Measurements from ENCODE around the gene CNN1. TPM values are rescaled to one million over a fixed set of nuclear protein-coding genes. Genes with fewer than 3 reads are reported as not detected.

The CNN1 gene
- total RNA-seq, 2 donors from 2014 or later = 12.8 to 16.2 TPM

DNA sequence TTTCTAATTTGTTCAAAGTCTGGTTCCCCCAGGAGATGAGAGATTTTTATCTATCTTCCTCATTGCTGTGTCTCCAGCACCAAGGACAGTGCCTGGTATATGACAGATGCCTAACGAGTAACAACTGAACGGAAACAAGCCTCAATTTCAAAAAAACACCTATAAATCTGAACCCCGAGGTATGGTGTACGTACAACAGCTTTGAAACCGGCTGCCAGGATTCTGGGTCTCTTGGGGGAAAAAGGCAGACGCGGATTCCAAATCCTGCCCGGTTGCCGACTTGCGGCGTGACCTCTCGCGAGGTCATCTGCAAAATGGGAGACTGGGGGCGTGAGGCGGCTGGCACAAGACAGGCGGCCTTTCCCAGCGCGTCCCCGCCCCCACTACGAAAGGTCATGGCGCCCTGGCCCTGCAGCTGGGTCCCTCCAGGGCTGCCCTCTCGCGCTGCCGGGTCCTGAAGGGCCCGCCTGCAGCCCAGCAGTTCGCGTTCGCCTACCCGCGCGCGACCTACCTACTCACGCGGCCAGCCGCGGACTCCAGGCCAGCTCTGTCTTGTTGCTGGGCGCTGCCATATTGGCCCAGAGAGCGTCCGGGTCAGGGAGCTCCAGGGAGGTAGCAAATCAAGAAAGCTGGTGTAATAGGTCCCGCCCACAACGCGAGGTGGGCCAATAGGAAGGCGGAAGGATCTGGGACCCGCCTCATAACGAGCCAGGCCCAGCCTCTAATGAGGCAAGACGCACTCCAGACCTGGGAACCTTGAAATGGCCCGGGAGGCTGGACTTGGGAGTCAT is 9.9 kb upstream of the CNN1 start, which contains the start of gene ECSIT:
Gene ECSIT (minus strand): TSS at position 584 of the 791 bp plus-strand sequence. CDS start 9,964 bp downstream, outside the sequence.
- WGBS, 2 experiments (ENCODE audit: insufficient coverage in 1 of 2, insufficient read length in 1 of 2) = 0 to 1% methylated on average over 27 to 47 of the region's 47 CpGs
- TF ChIP-seq, protein P1, sequence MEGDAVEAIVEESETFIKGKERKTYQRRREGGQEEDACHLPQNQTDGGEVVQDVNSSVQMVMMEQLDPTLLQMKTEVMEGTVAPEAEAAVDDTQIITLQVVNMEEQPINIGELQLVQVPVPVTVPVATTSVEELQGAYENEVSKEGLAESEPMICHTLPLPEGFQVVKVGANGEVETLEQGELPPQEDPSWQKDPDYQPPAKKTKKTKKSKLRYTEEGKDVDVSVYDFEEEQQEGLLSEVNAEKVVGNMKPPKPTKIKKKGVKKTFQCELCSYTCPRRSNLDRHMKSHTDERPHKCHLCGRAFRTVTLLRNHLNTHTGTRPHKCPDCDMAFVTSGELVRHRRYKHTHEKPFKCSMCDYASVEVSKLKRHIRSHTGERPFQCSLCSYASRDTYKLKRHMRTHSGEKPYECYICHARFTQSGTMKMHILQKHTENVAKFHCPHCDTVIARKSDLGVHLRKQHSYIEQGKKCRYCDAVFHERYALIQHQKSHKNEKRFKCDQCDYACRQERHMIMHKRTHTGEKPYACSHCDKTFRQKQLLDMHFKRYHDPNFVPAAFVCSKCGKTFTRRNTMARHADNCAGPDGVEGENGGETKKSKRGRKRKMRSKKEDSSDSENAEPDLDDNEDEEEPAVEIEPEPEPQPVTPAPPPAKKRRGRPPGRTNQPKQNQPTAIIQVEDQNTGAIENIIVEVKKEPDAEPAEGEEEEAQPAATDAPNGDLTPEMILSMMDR (conservative IDR thresholded peaks at IDR 0.05) = no peak
- peak within 1 kb of the TSS; percentile 89 for H3K4me3 Mint-ChIP-seq
- Histone ChIP-seq H3K4me3 (ENCODE audit: low read length) (peak within 1 kb of the TSS; percentile 90), H3K27me3 (ENCODE audit: control insufficient read depth, insufficient read depth, low read length, poor library complexity, severe bottlenecking) (no peaks in the 10 kb centered on the region), H3K4me1 (ENCODE audit: control insufficient read depth, insufficient read depth, low read length) (no peaks in the 10 kb centered on the region), H3K36me3 (ENCODE audit: control insufficient read depth, insufficient read depth, low read length) (no peaks in the 10 kb centered on the region), H3K9me3 (ENCODE audit: control insufficient read depth, low read length) (no peaks in the 10 kb centered on the region), H3K27ac (ENCODE audit: low read depth, low read length) (peak within 1 kb of the TSS; percentile 89), H3K9ac (ENCODE audit: extremely low read depth, low read length, poor library complexity, severe bottlenecking) (peak within 1 kb of the TSS; percentile 69)
- H3K9me3 Mint-ChIP-seq = no peaks in the 10 kb centered on the region
- H3K36me3 Mint-ChIP-seq (ENCODE audit: low read depth) = no peaks in the 10 kb centered on the region
- H3K4me1 Mint-ChIP-seq = peaks cover 6% of the 10 kb centered on the region
- H3K27me3 Mint-ChIP-seq (ENCODE audit: insufficient read depth) = peaks cover 11% of the 10 kb centered on the region
- peak within 1 kb of the TSS; percentile 95 for H3K27ac Mint-ChIP-seq
- DNase-seq = peak; percentile 99

DNA sequence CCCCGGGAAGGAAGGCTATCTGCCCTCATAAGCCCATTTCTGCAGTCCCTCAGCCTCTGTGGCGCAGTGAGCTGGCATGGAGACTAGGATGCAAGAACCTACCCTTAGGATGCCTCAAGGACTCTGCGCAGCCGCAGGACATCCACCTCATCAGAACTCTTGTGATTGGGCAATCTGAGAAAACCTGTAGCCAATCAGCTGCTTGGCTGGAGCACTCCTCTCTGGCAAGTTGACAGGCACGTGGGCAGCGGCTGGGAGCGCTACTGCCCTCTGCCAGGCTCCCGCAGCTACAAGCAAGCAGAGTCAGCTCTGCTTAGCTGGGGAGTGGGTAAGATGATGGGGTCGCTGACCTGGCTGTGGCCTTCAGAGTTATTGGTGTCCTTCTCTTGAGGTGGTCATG is 8.2 kb upstream of the CNN1 start:
- no peaks in the 10 kb centered on the region for H3K9me3 Mint-ChIP-seq
- no peak overlapping the region for H3K9ac ChIP-seq (ENCODE audit: extremely low read depth, low read length, poor library complexity, severe bottlenecking)
- WGBS, 2 experiments (ENCODE audit: insufficient coverage in 1 of 2, insufficient read length in 1 of 2) = 39 to 59% methylated on average over 4 to 9 of the region's 9 CpGs
- H3K4me3 Mint-ChIP-seq = no peak overlapping the region
- H3K4me1 ChIP-seq (ENCODE audit: control insufficient read depth, insufficient read depth, low read length) = no peaks in the 10 kb centered on the region
- H3K27ac Mint-ChIP-seq = no peak overlapping the region
- H3K36me3 Mint-ChIP-seq (ENCODE audit: low read depth) = no peaks in the 10 kb centered on the region
- TF ChIP-seq, protein P1 (conservative IDR thresholded peaks at IDR 0.05) = peak; percentile 58
- no peak overlapping the region for H3K27ac ChIP-seq (ENCODE audit: low read depth, low read length)
- peak; percentile 95 for DNase-seq
- H3K9me3 ChIP-seq (ENCODE audit: control insufficient read depth, low read length) = no peaks in the 10 kb centered on the region
- H3K27me3 ChIP-seq (ENCODE audit: control insufficient read depth, insufficient read depth, low read length, poor library complexity, severe bottlenecking) = no peaks in the 10 kb centered on the region
- no peak overlapping the region for H3K4me3 ChIP-seq (ENCODE audit: low read length)
- peaks cover 7% of the 10 kb centered on the region for H3K4me1 Mint-ChIP-seq
- no peaks in the 10 kb centered on the region for H3K36me3 ChIP-seq (ENCODE audit: control insufficient read depth, insufficient read depth, low read length)
- peaks cover 26% of the 10 kb centered on the region for H3K27me3 Mint-ChIP-seq (ENCODE audit: insufficient read depth)

DNA sequence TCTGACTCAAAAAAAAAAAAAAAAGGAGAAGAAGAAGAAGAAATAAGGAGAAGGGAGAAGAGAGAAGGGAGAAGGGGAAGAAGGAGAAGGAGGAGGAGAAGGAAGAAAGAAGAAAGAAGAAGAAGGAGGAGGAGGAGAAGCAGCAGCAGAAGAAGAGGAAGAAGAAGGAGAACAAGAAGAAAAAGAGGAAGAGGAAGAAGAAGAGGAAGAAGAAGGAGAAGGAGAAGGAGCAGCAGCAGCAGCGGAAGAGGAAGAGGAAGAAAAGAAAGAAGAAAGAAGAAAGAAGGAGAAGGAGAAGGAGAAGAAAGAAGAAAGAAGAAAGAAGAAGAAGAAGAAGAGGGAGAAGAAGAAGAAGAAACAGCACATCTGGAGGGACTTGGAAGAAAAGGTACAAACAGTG is 4.1 kb upstream of the CNN1 start:
- peaks cover 13% of the 10 kb centered on the region for H3K4me1 Mint-ChIP-seq
- peaks cover 27% of the 10 kb centered on the region for H3K27me3 Mint-ChIP-seq (ENCODE audit: insufficient read depth)
- no peak overlapping the region for H3K4me3 ChIP-seq (ENCODE audit: low read length)
- DNase-seq = no peak
- H3K27ac Mint-ChIP-seq = no peak overlapping the region
- no peaks in the 10 kb centered on the region for H3K36me3 Mint-ChIP-seq (ENCODE audit: low read depth)
- H3K27ac ChIP-seq (ENCODE audit: low read depth, low read length) = no peak overlapping the region
- TF ChIP-seq, protein P1 (conservative IDR thresholded peaks at IDR 0.05) = no peak
- peaks cover 4% of the 10 kb centered on the region for H3K4me1 ChIP-seq (ENCODE audit: control insufficient read depth, insufficient read depth, low read length)
- H3K27me3 ChIP-seq (ENCODE audit: control insufficient read depth, insufficient read depth, low read length, poor library complexity, severe bottlenecking) = no peaks in the 10 kb centered on the region
- no peak overlapping the region for H3K9ac ChIP-seq (ENCODE audit: extremely low read depth, low read length, poor library complexity, severe bottlenecking)
- no peaks in the 10 kb centered on the region for H3K9me3 ChIP-seq (ENCODE audit: control insufficient read depth, low read length)
- no peaks in the 10 kb centered on the region for H3K9me3 Mint-ChIP-seq
- WGBS, 2 experiments (ENCODE audit: insufficient coverage in 1 of 2, insufficient read length in 1 of 2) = 86 to 94% methylated on average over 1 of the region's 1 CpG
- H3K4me3 Mint-ChIP-seq = no peak overlapping the region
- no peaks in the 10 kb centered on the region for H3K36me3 ChIP-seq (ENCODE audit: control insufficient read depth, insufficient read depth, low read length)

Data from endodermal cell (in vitro differentiated cells).